ENCODE measurements around the gene MRPS10.

DNA sequence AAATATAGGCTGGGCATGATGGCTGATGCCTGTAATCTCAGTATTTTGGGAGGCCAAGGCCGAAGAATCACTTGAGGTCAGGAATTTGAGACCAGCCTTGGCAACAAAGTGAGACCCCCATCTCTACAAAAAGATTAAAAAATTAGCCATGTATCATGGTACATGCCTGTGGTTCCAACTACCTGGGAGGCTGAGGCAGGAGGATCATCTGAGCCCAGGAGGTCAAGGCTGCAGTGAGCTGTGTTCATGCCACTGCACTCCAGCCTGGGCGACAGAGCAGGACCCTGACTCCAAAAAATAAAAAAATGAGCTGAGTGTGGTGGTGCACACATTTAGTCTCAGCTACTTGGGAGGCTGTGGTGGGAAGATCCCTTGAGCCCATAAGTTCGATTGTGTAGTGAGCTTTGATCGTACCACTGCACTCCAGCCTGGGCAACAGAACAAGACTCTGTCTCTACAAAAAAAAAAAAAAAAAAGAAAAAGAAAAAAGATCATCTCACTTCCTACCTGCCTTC, 12.8 kb downstream of the MRPS10 start:
- TF ChIP-seq POLR2AphosphoS5 (IDR thresholded peaks at IDR 0.05) (no peak), POLR2A (IDR thresholded peaks at IDR 0.05) (no peak), EP300 (IDR thresholded peaks at IDR 0.05) (no peak)
- TF ChIP-seq, protein P1, sequence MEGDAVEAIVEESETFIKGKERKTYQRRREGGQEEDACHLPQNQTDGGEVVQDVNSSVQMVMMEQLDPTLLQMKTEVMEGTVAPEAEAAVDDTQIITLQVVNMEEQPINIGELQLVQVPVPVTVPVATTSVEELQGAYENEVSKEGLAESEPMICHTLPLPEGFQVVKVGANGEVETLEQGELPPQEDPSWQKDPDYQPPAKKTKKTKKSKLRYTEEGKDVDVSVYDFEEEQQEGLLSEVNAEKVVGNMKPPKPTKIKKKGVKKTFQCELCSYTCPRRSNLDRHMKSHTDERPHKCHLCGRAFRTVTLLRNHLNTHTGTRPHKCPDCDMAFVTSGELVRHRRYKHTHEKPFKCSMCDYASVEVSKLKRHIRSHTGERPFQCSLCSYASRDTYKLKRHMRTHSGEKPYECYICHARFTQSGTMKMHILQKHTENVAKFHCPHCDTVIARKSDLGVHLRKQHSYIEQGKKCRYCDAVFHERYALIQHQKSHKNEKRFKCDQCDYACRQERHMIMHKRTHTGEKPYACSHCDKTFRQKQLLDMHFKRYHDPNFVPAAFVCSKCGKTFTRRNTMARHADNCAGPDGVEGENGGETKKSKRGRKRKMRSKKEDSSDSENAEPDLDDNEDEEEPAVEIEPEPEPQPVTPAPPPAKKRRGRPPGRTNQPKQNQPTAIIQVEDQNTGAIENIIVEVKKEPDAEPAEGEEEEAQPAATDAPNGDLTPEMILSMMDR (IDR thresholded peaks at IDR 0.05), result no peak

All from stomach (tissue), 4 donors.